IPS-NIHi7 (cell line): ENCODE measurements around the gene SKAP1.

Experiments used
- DNase-seq: peaks from one replicate; pipeline ENCODE4 v3.0.0; 2012; ENCODE audit warnings: mixed read lengths; ENCODE audit errors: extremely low spot score

SKAP1 gene

DNA sequence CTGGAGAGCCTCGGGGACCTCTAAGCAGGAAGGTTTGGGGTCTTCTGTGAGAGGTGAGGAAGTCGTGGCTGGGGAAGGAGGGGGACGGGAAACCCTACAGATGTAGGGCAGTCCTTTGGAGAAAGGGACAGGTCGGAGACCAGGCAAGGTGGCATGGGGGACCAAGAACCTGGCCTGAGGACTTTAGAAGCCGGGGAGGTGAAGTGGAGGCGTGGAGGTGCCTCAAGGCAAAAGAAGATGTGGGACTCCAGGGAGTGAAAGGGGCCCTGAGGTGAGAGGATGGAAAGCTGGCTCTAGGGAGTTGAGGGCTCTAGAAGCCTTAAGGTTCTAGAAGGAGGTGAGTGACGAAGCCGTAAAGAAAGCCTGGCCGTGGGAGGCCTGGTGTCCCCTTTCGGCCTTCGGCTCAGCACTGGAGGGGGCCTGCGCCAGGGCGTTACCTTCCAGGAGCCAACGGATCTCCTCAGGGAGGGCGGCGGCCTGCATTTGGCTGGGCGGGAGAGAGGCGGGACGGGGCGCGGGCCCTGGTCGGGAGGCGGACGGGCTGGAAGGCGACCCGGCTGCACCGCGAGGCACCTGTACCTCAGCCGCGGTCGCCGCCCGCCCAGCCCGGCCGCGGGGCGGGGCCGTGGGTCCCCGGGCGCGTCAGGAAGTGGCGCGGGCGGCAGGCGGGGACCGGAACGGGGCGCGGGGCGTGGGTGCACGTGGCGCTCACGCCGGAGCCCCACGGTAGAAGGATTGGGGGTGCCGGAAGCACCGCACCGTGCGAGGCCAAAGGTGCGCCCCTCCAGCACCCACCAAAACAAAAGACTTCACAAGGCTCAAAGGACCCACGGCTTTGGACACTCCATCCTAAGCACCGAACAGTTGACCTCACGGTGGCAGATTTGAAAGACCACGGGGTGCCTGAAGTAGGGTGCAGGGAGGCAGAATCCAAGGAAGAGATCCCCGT, at the start of gene SKAP1:
Gene SKAP1, minus strand, starts transcription at position 577 of the 949 bp plus-strand sequence.
- DNase-seq, result peak; percentile 72

DNA sequence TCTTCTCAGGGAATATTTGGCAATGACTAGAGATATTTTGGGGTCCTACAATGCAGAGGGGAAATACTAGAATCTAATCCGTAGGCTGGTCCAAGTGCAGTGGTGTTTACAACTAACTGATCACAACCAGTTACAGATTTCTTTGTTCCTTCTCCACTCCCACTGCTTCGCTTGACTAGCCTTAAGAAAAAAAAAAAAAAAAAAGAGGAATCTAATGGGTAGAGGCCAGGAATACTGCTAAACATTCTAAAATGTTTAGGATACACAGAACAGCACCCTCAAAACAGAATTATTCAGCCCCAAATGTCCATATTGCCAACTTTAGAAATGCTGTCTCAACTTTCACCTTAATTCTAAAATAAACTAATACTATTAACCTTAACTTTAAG, 49.0 kb upstream of the SKAP1 start:
- DNase-seq, result no peak

- DNase-seq, result no peak
Measured at GRCh38 chr17:48478224-48479013, 48.4 kb upstream of the SKAP1 start.

DNA sequence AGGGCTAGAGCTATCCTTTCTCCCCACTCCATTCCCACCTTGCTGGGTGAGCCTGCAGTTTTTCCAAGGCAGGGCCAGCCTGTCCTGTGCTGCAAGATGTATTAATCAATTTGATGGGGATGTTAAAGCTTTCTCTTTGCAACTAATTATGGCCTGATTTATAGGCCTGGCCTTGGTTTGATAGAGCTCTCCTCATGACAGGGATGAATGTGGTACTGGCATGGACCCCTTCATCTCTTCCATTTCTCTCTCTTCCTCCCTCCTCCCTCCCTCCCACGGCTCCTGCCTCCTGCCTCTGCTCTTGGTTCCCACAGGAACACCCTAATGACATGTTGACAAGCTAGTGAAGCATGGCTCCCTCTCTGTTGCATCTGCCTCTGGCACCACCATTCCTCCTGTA, 47.2 kb upstream of the SKAP1 start:
- no peak for DNase-seq

DNA sequence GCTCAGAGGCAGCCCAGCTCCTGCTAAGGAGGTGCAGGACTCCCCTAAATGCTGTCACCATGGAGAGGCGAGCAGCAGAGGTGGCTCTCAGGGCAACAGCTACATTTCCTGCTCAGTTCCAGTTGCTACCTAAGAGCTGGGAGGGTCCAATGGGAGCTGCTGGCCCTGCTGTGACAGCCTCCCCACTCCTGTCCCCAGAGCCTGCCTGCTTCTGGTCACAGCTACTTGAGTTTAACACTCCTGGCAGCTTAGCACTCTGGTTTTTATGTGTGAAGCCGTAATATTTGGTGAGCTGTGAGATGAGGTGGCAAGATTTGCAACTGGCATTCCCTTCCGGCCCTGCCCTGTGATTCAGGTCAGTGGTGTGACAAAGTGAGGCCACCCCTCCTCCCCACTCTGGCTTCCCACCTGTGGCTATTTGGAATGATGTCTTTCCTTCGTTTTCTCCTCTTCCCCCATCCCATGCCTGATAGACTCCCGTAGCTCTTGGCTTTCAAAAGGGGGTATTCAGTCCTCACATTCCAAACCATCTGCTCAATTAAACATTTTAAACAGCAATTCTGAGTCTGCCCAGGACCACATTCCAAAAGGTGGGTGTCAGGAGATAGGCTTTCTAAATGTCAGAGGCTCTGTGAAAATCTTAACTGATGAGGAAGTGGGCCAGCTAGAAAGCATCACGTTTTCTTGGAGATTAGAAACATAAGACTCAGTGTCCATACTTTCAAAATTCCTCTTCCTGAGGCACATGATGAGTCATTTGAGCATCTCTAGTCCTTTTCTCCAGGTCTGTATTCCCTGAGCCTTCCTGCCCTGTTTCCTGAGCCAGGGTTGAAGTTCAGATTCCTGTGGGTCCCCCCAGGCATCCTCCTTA, 42.6 kb upstream of the SKAP1 start:
- DNase-seq, result no peak

GRCh38 chr17:48471817-48472410, 41.9 kb upstream of the SKAP1 start:
- DNase-seq, result no peak

- no peak for DNase-seq
Measured at GRCh38 chr17:48470388-48471034, 40.5 kb upstream of the SKAP1 start.

DNA sequence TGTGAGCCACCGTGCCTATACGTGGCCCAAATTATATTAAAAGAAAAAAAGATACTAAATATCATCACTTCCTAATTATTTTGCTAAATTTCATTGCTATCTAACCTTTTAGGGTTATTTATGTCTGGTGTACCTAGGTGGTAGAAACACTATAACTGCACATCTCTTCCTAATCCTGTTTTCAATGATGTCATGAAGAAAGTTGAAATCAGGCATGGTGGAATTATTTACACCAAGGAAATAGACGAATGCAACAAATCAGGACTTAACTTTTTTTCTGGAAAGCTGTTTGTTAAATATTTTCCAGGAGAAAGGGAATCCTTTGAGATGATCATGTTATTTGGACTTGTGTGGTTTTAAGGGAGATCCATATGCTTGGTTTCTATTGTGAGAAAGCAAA, 39.2 kb upstream of the SKAP1 start:
- DNase-seq, result no peak

DNA sequence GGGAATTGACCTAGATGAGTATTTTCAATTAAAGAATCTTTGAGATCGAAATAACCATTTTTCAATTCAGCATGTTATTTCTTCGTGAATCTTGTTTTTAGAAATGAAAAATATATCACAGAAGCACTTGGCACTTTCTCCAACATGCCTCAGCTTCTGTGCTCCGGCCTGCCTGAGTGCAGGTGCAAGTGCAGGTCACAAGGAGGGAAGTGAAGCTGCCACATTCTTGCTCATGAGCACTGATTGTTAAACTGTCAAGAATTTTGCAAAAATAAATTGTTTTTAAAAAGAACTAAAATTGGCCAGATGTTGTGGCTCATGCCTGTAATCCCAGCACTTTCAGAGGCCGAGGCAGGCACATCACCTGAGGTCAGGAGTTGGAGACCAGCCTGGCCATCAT, 38.3 kb upstream of the SKAP1 start:
- DNase-seq, result no peak

DNA sequence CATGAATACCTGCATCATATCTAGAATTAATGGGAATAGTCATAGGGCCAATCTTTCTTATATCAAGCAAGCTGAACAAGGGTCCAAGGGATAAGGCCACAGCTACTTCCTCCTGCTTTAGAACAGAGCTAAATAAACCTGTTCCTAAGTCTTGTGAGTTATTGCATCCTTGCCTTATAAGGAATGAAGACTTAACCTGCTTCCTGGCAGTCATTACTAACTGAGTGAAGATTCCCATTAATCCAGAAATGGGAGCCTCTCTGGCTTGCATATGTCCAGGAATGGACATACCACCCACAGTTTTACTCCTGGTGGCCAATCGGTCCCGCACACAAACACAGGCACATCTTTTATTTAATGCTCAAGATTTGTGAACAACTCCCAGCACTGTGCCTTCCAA, 35.9 kb upstream of the SKAP1 start:
- no peak for DNase-seq

DNA sequence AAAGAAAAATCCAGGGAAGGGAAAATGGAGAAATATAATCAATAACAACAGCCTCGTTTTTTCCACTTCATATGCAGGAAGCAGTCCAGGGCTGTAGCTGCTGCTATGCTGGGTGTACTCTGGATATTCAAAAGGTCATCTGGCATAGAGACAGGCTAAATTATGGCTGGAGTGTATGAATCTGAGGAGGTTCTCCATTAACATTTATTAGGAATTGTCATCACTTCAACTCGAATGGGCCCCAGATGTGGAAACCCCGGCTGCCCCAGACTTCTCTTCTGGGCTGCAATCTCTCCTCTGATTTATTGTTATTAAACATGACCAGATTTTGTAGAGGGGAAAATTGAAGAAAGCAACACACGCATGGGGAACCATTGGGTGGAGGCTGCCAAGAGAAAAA, 33.5 kb upstream of the SKAP1 start:
- no peak for DNase-seq

- no peak for DNase-seq
Measured at GRCh38 chr17:48462946-48463345, 32.9 kb upstream of the SKAP1 start.

GRCh38 chr17:48460052-48460451, 30.0 kb upstream of the SKAP1 start:
- DNase-seq, result no peak

DNA sequence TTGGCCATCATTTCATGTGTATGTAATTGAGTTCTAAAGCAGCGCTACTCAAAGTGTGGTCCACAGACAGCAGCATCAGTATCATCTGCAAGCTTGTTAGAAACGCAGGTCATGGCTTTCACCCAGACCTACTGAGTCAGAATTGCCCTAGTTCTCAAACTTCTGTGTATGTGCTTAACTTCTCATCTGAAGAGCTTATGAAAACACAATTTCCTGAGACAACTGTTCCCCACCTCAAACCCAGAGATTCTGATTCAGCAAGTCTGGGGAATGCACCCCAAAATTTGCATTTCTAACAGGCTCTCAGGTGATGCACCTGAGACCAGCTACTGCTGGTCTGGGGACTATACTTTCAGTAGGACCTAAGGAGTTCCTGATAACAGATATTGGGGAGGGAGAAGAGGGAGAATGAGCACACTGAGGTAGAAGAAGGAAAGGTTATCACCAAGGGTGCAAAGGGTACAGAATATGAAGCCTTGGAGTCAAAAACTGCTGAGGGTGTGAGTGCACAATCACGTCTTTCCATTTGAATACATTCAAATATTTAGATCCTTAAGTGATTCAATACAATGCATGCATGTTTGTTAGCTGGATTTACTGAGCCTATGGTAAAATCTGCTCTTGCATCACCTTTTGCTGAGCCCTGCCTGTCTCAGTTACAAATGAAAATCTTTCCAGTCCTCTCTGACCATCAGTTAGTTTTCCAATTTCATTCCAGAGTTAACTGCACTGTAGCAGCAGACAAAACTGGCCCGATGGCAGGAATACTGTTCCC, 29.2 kb upstream of the SKAP1 start:
- no peak for DNase-seq

- peak; percentile 84 for DNase-seq
Measured at GRCh38 chr17:48457080-48457836, 27.2 kb upstream of the SKAP1 start.

GRCh38 chr17:48456589-48456988, 26.6 kb upstream of the SKAP1 start:
- DNase-seq, result no peak

DNA sequence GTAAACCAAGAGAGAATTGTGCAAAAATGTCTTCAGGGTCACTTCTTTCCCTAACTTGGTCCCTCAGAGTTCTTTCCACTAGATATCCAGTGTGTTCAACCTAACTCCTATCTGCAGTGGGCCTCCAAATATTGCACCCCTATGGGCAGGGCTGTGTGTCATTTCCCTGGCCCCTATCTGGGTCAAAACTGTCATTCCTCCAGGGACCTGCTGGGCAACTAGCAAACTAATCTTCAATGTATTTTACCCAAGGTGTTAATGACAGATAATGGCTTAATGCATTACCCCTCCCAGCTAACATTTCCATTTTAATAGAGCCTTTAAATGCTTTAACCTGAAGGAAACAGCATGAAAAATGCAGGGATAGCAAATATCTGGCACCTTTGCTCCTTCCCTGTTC, 25.8 kb upstream of the SKAP1 start:
- no peak for DNase-seq

- DNase-seq, result no peak
Measured at GRCh38 chr17:48453447-48453846, 23.4 kb upstream of the SKAP1 start.

GRCh38 chr17:48451489-48451888, 21.5 kb upstream of the SKAP1 start:
- no peak for DNase-seq
